Natural killer cell treated with Interleukin-12 subunit alpha and Interleukin-12 subunit beta and Interleukin-15 and Interleukin-18, amount 100 ng/mL, for 72 hours (primary cell): ENCODE data around the gene BDH1. TPM values are rescaled to one million over a fixed set of nuclear protein-coding genes. Genes with fewer than 3 reads are reported as not detected.

Experiments
- ATAC-seq, 2 donors: fragments of 150-1000 bp; cut with Tn5 transposase in 1 of 2; sonication (Bioruptor Pico), chemical (Tn5 transposase) in 1 of 2; 2 replicates each; pipeline ENCODE4 v1.10.0; 2021
- DNase-seq: peaks from one replicate; pipeline ENCODE4 v3.0.0; 2022; ENCODE audit warnings: low spot score
- H3K27ac Mint-ChIP-seq, 2 donors: 1 replicate in 1 of 2; 2 replicates in 1 of 2; pipeline ENCODE4 v1.8.0; 2022; ENCODE audit warnings: mixed read lengths in 2 of 2, mild to moderate bottlenecking in 1 of 2, moderate library complexity in 1 of 2
- H3K27me3 Mint-ChIP-seq, 2 donors: 1 replicate in 1 of 2; 2 replicates in 1 of 2; pipeline ENCODE4 v1.8.0; 2022; ENCODE audit warnings: mixed read lengths in 2 of 2
- H3K36me3 Mint-ChIP-seq: one replicate; pipeline ENCODE4 v1.8.0; 2022; ENCODE audit warnings: mixed read lengths
- H3K4me1 Mint-ChIP-seq, 2 donors: 1 replicate in 1 of 2; 2 replicates in 1 of 2; pipeline ENCODE4 v1.8.0; 2022; ENCODE audit warnings: low read depth in 2 of 2, mixed read lengths in 2 of 2, mild to moderate bottlenecking in 1 of 2
- H3K4me3 Mint-ChIP-seq: one replicate; pipeline ENCODE4 v1.8.0; 2022; ENCODE audit warnings: mixed read lengths
- H3K9me3 Mint-ChIP-seq: 2 replicates; pipeline ENCODE4 v1.8.0; 2022; ENCODE audit warnings: mixed read lengths
- total RNA-seq, 2 donors: library from RNA; stranded (reverse); gene quantifications; one replicate each; pipeline ENCODE4 v1.2.3, GENCODE V29; 2022

Gene BDH1
- total RNA-seq, 2 donors from 2014 or later = 62.4 to 136 TPM

DNA sequence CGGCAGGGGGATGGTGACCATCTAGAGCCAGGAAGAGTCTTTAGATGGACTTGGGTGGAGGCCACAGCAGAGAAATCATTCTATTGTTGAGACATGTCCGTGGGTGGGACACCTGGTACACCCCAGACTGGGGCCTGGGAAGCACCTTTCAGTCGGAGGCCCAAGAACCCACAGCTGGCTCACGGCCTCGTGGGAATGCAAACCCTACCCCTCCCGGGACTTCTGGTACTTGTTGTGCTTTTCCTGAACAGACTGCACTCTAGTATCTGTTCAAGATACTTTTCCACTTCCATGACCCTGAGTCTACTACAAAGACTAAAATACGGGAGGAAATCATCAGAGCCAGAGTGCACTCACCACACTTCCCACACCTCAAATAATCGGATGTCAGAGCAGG is 60.7 kb downstream of the BDH1 start:
- no peak for DNase-seq
- ATAC-seq = no peak
- Mint-ChIP-seq H3K27me3 (peaks cover 5 to 19% of the 10 kb centered on the region in 2 donors), H3K36me3 (no peaks in the 10 kb centered on the region), H3K9me3 (no peaks in the 10 kb centered on the region), H3K4me1 (no peaks in the 10 kb centered on the region), H3K4me3 (no peak overlapping the region), H3K27ac (no peak overlapping the region)

DNA sequence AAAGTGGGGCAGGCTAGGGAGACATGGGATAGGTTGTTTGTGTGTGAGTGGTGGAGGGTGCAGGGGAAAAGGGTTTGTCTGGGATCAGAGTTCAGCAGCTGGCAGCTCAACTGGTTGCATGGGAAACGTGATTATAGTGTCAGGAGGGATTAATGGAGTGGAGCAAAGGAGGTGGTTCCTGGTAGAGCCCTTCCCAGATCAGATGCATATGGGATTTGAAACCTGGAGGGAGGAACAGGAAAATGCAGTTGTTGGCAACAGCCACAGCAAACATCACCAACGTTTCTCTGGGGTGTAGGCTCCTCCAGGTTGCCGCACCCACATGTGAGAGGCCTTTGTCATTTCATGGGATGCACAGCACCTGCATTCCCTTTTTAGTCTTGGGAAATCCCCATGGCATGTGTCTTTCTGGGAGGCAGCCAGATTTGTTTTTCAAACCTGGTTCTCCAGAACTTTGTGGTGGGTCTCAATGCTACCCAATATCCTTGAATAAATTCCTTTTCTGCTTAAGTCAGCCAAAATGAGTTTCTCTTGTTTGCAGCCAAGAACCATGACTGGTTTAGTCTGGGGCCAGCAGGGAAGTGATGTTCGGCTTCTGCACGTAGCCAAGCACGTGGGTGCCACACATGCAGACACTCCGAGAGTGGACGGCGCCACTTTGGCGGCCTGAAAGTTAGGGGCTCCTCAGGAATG is 61.3 kb downstream of the BDH1 start:
- ATAC-seq (no peak), DNase-seq (no peak)
- no peaks in the 10 kb centered on the region for H3K36me3 Mint-ChIP-seq
- no peak overlapping the region for H3K4me3 Mint-ChIP-seq
- peaks cover 5 to 19% of the 10 kb centered on the region in 2 donors for H3K27me3 Mint-ChIP-seq
- H3K4me1 Mint-ChIP-seq = no peaks in the 10 kb centered on the region
- H3K9me3 Mint-ChIP-seq = no peaks in the 10 kb centered on the region
- no peak overlapping the region for H3K27ac Mint-ChIP-seq

DNA sequence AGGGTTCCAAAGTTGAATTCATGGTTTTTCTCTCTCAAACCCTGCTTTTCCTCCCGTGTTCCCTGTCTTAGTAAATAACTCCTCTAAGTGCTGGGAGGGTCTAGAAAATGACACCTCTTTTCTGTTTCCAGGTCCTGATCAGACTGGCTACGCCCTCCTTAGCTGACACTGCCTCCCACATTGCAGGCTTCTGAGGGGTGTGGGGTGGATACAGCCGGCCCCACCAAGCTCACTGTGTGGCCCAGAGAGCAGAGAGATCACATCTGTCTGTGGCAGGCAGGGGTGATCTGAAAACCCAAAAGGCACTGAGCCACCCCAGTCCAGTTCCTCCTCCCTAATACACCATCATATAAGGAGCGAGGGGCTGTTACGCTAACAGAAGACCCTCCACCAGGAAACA is 62.7 kb downstream of the BDH1 start:
- H3K9me3 Mint-ChIP-seq = no peaks in the 10 kb centered on the region
- H3K27ac Mint-ChIP-seq = no peak overlapping the region
- H3K36me3 Mint-ChIP-seq = no peaks in the 10 kb centered on the region
- DNase-seq = no peak
- ATAC-seq = no peak
- peaks cover 5 to 19% of the 10 kb centered on the region in 2 donors for H3K27me3 Mint-ChIP-seq
- H3K4me1 Mint-ChIP-seq = no peaks in the 10 kb centered on the region
- H3K4me3 Mint-ChIP-seq = no peak overlapping the region

DNA sequence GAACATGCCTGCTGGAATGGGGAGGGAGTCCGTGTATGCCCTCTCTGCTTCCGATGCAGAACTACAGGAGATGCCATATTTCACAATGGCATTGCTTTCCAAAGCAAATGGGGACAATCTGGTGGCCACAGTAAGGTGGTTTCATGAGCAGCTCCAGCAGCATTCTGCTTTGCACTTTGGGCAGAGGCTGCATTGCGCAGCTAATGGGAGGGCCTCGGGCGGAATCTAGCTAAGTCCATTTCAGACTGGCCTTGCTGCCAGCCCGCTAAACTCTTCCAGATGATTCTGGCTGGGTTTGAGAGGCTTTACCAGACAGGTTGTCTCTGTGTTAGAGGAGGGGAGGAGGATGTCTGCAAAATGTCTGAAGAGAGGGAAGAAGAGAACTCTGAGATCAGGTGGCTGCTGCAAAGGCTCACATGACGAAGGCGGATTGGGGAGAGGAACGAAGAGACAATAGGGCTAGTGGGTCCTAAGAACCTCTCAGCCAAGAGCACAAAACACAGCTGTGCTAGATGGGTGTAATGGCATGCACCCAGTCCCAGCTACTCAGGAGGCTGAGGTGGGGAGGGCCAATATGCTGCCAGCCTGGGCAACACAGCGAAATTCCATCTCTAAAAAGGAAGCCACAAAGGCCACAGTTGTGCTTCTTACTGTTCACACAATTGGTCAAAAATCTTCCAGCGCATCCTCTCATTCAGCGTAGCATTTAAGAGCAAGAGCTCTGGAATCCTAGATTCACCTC is 63.7 kb downstream of the BDH1 start:
- Mint-ChIP-seq H3K4me3 (no peak overlapping the region), H3K4me1 (no peaks in the 10 kb centered on the region), H3K27me3 (peaks cover 8 to 19% of the 10 kb centered on the region in 2 donors), H3K36me3 (no peaks in the 10 kb centered on the region), H3K9me3 (no peaks in the 10 kb centered on the region), H3K27ac (no peak overlapping the region)
- ATAC-seq (no peak), DNase-seq (no peak)

DNA sequence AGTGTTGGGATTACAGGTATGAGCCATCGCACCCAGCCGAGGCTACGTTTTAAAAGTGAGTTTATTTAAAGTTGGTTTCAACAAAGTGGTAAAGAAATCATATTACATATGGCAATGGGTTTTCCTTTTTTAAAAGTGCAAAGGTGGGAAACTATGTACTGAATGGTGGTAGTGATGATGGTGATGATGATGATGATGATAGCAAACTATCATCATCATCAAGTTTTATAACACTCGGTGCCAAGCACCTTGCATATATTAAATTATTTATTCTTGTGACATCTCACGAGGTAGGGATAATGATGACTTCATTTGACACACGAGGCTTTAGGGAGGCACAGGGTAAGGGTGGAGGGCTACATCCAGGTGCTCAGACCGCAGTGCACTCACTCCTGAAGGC is 64.3 kb downstream of the BDH1 start:
- no peak for DNase-seq
- Mint-ChIP-seq H3K36me3 (no peaks in the 10 kb centered on the region), H3K27ac (no peak overlapping the region), H3K4me1 (no peaks in the 10 kb centered on the region), H3K27me3 (peaks cover 8 to 25% of the 10 kb centered on the region in 2 donors), H3K4me3 (no peak overlapping the region), H3K9me3 (no peaks in the 10 kb centered on the region)
- no peak for ATAC-seq

DNA sequence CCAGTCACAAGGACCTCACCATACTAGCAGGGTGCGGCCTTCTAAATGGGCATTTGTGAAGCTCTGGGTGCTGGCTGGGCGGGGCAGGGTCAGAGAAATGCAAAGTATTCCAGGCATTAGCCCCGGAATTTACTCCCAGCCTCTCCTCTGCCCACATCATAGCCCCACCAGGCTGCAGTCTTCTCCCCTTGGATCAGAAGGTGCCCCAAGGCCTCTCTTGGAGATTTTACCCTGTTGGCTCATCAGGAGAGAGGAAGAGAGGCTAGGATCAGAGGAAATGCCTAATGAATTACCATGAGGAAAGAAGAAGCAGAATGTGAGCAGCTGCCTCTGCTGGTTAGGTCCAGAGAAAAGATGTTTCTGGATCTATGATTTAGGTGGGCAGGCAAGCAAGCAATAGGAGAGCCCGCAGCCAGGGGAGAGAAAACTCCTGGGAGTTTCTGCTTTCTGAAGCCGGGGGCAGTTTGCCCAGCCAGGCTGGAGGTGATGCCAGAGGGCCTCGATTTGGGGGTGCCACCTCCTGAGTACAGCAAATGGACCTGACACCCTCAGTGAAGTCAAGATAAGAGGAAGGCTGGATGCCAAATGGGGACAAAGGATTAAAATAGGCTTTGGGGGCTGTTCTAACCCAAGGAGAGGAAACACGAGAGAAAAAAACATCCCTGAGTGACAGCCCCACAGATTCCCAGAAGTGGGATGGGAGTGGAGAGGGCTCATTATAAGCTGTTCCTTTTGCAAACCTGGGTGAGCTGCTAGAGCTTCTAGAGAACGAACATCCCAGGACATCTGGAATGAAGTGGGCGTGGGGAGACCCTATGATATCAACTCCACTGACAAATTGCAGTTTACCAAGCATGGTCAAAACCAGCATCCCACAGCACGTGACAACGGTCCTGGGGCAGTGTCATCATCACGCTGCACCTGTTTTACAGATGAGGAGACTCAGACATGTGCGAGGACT is 65.4 kb downstream of the BDH1 start:
- ATAC-seq (no peak), DNase-seq (no peak)
- Mint-ChIP-seq H3K4me3 (no peak overlapping the region), H3K27ac (no peak overlapping the region), H3K9me3 (no peaks in the 10 kb centered on the region), H3K27me3 (peaks cover 8 to 27% of the 10 kb centered on the region in 2 donors), H3K36me3 (no peaks in the 10 kb centered on the region), H3K4me1 (no peaks in the 10 kb centered on the region)

DNA sequence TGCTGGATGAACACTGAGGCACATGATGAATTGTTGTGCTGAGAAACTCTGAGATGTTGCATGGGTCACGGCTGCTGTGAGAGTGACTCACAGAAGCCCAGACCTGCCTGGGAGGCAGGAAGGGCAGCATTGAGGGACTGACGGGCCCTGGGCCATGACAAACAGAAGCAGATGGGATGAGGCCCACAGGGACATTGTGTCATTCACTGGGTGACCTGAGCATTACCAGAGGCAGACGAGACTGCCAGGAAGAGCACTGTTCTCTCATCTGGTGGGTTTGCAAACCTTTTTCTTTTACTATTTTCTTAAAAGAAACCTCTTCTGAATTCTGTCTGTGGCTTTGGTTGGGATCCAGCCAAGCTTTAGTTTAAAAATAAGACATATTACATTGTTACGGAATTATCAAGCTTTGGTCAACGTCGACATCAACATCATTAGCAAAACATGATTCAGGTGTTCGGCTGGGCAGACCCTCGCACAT is 67.8 kb downstream of the BDH1 start:
- no peaks in the 10 kb centered on the region for H3K4me1 Mint-ChIP-seq
- no peak overlapping the region for H3K27ac Mint-ChIP-seq
- H3K9me3 Mint-ChIP-seq = no peaks in the 10 kb centered on the region
- H3K4me3 Mint-ChIP-seq = no peak overlapping the region
- H3K27me3 Mint-ChIP-seq = peaks cover 6 to 13% of the 10 kb centered on the region in 2 donors
- no peak for ATAC-seq
- DNase-seq = no peak
- H3K36me3 Mint-ChIP-seq = no peaks in the 10 kb centered on the region

DNA sequence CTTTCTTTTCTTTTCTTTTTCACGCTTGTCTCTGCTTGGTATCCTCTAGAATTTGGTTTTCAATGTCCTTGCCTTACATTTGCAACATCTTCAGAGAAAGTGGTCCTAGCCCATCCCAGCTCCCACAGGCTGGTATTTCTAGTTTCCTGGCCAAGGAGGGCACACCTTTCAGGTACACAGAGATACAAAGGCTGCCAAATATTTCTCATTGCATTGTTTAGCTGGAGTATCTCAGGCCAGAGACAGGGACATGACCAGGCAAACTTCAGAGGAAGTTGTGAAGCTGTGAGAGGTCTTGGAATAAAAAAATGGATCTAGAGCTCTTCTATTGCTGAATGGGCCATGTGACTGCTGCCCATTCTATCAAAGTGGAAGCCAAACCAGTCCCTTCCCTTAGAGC is 68.9 kb downstream of the BDH1 start:
- no peak overlapping the region for H3K27ac Mint-ChIP-seq
- no peaks in the 10 kb centered on the region for H3K9me3 Mint-ChIP-seq

DNA sequence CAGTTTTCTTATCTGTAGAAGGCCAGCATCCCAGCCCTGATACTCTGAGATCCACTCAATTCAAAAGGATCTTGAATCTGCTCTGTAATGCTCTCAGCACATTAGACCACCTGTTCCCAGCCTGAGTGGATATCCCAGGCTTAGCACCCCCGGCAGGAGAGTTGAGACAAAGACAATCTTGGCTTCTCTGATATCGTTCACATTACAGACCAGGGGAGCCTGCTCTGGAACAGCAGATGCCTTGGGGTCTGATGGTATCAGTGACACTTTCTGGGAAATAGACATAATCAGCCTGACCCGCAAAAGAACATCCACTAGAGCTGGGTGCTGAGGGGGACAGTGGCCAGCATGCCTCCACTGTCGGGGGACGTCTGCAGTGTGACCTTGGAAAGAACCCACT is 70.6 kb downstream of the BDH1 start:
- Mint-ChIP-seq H3K36me3 (no peaks in the 10 kb centered on the region), H3K27ac (no peak overlapping the region), H3K4me3 (no peak overlapping the region), H3K27me3 (peaks cover 9 to 19% of the 10 kb centered on the region in 2 donors), H3K4me1 (no peaks in the 10 kb centered on the region), H3K9me3 (no peaks in the 10 kb centered on the region)
- no peak for ATAC-seq
- no peak for DNase-seq

More for the DNA sequence above, 68.9 kb downstream of the BDH1 start:
- no peak for DNase-seq
- no peak for ATAC-seq
- no peaks in the 10 kb centered on the region for H3K36me3 Mint-ChIP-seq
- H3K4me1 Mint-ChIP-seq = no peaks in the 10 kb centered on the region
- no peak overlapping the region for H3K4me3 Mint-ChIP-seq
- H3K27me3 Mint-ChIP-seq = peaks cover 6 to 13% of the 10 kb centered on the region in 2 donors

DNA sequence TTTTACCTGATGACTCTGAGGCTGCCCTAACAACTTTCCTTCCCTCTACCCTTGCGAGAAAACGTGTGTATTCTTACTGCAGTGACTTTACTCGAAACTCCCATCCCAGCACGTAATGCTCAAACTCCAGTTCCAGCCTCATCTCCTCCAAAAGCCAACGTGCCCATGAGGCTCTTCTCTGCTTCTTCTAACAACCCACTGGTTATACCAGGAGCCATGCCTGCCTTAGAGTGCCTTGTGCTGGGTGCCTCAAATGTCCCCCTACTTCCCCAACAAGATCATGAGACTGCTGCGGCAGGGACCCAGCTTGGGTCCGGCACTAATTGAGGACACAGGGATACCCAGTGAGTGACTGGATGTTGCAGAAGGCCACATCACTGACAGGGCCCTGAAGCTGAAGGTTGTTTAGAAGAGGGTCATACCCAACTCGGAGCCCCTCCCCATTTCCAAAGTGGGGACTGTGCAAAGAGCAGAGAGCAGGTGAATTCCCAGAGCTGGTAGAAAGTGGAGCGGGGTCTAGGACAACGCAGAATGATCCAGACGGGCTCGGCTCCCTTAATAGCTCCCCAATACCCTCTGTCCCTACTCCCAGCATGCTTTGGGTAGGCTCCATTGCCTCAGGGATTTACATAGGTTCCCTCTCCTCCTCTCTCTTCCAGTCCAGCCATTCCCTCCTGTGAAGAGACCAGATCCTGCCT is 71.4 kb downstream of the BDH1 start:
- no peak for DNase-seq
- Mint-ChIP-seq H3K27me3 (peaks cover 14 to 26% of the 10 kb centered on the region in 2 donors), H3K36me3 (no peaks in the 10 kb centered on the region), H3K4me1 (no peaks in the 10 kb centered on the region), H3K9me3 (no peaks in the 10 kb centered on the region), H3K4me3 (no peak overlapping the region), H3K27ac (no peak overlapping the region)
- ATAC-seq = peak in 1 of 2 donors; percentile 11

DNA sequence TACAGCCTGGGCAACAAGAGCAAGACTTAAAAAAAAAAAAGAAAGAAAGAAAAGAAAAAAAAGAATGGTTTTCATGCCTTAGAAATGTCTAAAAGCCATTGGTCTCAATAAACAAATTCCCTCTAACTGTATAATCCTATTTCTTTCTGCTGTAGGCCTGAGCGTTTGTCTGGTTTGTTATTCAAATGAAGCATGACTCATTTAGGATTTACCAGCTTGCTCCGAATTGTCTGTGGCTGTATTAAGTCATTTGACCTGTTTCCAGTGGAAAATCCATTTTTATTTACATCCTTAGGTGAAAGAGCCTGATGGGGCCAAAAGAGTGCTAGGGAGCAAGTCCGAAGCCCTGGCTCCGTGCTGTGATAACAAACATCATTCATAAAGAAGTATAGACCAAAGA is 73.8 kb downstream of the BDH1 start:
- ATAC-seq = no peak

DNA sequence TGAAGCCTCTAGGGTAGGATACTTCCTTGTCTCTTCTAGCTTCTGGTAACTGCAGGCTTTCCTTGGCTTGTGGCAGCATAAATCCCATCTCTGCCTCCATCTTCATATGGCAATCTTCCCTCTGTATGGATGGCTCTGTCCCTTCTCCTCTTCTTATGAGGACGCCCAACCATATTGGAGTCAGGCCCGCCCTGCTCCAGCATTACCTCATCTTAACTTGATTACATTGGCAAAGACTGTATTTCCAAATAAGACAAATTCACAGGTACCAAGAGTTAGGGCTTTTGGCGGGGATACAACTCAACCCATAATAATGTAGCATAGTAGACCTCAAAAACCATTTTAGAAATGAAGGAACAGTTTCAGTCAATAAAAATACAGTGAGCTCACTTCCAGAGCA is 75.4 kb downstream of the BDH1 start:
- no peaks in the 10 kb centered on the region for H3K4me1 Mint-ChIP-seq
- DNase-seq = no peak
- H3K4me3 Mint-ChIP-seq = no peak overlapping the region
- no peak overlapping the region for H3K27ac Mint-ChIP-seq
- H3K36me3 Mint-ChIP-seq = no peaks in the 10 kb centered on the region
- no peaks in the 10 kb centered on the region for H3K9me3 Mint-ChIP-seq
- no peak for ATAC-seq
- H3K27me3 Mint-ChIP-seq = peaks cover 17 to 32% of the 10 kb centered on the region in 2 donors

More for the DNA sequence above, 73.8 kb downstream of the BDH1 start:
- H3K4me1 Mint-ChIP-seq = no peaks in the 10 kb centered on the region
- DNase-seq = no peak
- H3K9me3 Mint-ChIP-seq = no peaks in the 10 kb centered on the region
- no peak overlapping the region for H3K27ac Mint-ChIP-seq
- peaks cover 12 to 27% of the 10 kb centered on the region in 2 donors for H3K27me3 Mint-ChIP-seq
- H3K36me3 Mint-ChIP-seq = no peaks in the 10 kb centered on the region
- no peak overlapping the region for H3K4me3 Mint-ChIP-seq
